Measurements from ENCODE around the gene PADI3.

GRCh38 chr1:17265162-17265561 is 16.3 kb downstream of the PADI3 start:
- TF ChIP-seq PHF8 (IDR thresholded peaks at IDR 0.05; ENCODE audit: borderline replicate concordance, low read length) (no peak), IRF9 (tag; IDR thresholded peaks at IDR 0.05) (no peak), EP300 (IDR thresholded peaks at IDR 0.05; ENCODE audit: low read length) (no peak), ASH1L (IDR thresholded peaks at IDR 0.05; ENCODE audit: borderline replicate concordance, low read depth, partially characterized antibody) (no peak), JUND (IDR thresholded peaks at IDR 0.05; ENCODE audit: borderline replicate concordance, low read depth, low read length) (no peak), JUND (tag; IDR thresholded peaks at IDR 0.05; ENCODE audit: borderline replicate concordance, low read depth, low read length) (no peak), MAFK (IDR thresholded peaks at IDR 0.05; ENCODE audit: low read length) (no peak), RAD21 (CRISPR knock-in tag; conservative IDR thresholded peaks at IDR 0.05 in 1 of 2, IDR thresholded peaks at IDR 0.05 in 1 of 2) (no peak), ZNF75A (CRISPR knock-in tag; IDR thresholded peaks at IDR 0.05) (no peak), MAX (CRISPR knock-in tag; IDR thresholded peaks at IDR 0.05) (no peak), ZEB2 (IDR thresholded peaks at IDR 0.05) (no peak), NCOA2 (IDR thresholded peaks at IDR 0.05; ENCODE audit: partially characterized antibody in 2 of 2) (no peak), STAT5B (CRISPR knock-in tag; IDR thresholded peaks at IDR 0.05) (no peak)
- TF ChIP-seq, protein P1, sequence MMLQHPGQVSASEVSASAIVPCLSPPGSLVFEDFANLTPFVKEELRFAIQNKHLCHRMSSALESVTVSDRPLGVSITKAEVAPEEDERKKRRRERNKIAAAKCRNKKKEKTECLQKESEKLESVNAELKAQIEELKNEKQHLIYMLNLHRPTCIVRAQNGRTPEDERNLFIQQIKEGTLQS (IDR thresholded peaks at IDR 0.05): no peak
- TF ChIP-seq, protein P1 (CRISPR knock-in tag; conservative IDR thresholded peaks at IDR 0.05): no peak
- TF ChIP-seq, protein P2, sequence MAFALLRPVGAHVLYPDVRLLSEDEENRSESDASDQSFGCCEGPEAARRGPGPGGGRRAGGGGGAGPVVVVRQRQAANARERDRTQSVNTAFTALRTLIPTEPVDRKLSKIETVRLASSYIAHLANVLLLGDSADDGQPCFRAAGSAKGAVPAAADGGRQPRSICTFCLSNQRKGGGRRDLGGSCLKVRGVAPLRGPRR (CRISPR knock-in tag; IDR thresholded peaks at IDR 0.05): no peak
